Mesenchymal stem cell (in vitro differentiated cells and primary cell): ENCODE data around the gene CFAP58.
"Not testable (repeated sequence)": the region's sequence is repeated elsewhere in the genome, so short reads cannot be mapped to it uniquely, and the experiment has no call there.

Experiments
- DNase-seq: peaks from one replicate; pipeline ENCODE4 v3.0.0-alpha.2; 2013
- H2AFZ ChIP-seq: one replicate; pipeline ENCODE4 v1.6.1; 2013; ENCODE audit warnings: low read depth, mild to moderate bottlenecking, control low read depth, inconsistent platforms, low read length, moderate library complexity
- H2AK5ac ChIP-seq: 2 replicates; pipeline ENCODE4 v1.6.1; 2013; ENCODE audit warnings: low read length, moderate library complexity, mild to moderate bottlenecking, inconsistent platforms; ENCODE audit not compliant: severe bottlenecking
- H2BK120ac ChIP-seq: one replicate; pipeline ENCODE4 v1.6.1; 2013; ENCODE audit warnings: low read depth, mild to moderate bottlenecking, inconsistent platforms, low read length, moderate library complexity
- H2BK12ac ChIP-seq, 2 experiments: one replicate each; pipeline ENCODE4 v1.6.1; 2013; ENCODE audit warnings: inconsistent platforms in 2 of 2, low read length in 2 of 2, mild to moderate bottlenecking in 2 of 2, moderate library complexity in 2 of 2, control low read depth in 1 of 2
- H2BK15ac ChIP-seq: one replicate; pipeline ENCODE4 v1.6.1; 2013; ENCODE audit warnings: mild to moderate bottlenecking, low read depth, inconsistent platforms; ENCODE audit not compliant: poor library complexity, severe bottlenecking
- H2BK5ac ChIP-seq: 2 replicates; pipeline ENCODE4 v1.6.1; 2013; ENCODE audit warnings: low read depth, mild to moderate bottlenecking, low read length, control low read depth, inconsistent platforms; ENCODE audit not compliant: poor library complexity, severe bottlenecking
- H3K14ac ChIP-seq, 2 experiments: one replicate each; pipeline ENCODE4 v1.6.1; 2013; ENCODE audit warnings: inconsistent platforms in 2 of 2, low read length in 2 of 2, control low read depth in 1 of 2, mild to moderate bottlenecking in 1 of 2, moderate library complexity in 1 of 2
- H3K18ac ChIP-seq, 2 experiments: one replicate each; pipeline ENCODE4 v1.6.1; 2013; ENCODE audit warnings: inconsistent platforms in 2 of 2, low read length in 2 of 2, control low read depth in 1 of 2, low read depth in 1 of 2, mild to moderate bottlenecking in 1 of 2
- H3K23ac ChIP-seq, 2 experiments: one replicate each; pipeline ENCODE4 v1.6.1; 2013; ENCODE audit warnings: inconsistent platforms in 2 of 2, low read length in 2 of 2, mild to moderate bottlenecking in 2 of 2, moderate library complexity in 2 of 2, control low read depth in 1 of 2
- H3K27ac ChIP-seq: 2 replicates; pipeline ENCODE4 v1.5.1; 2013; ENCODE audit warnings: mild to moderate bottlenecking, moderate library complexity, low read length, control low read depth, inconsistent platforms; ENCODE audit not compliant: poor library complexity, severe bottlenecking
- H3K27me3 ChIP-seq, 2 experiments: 2 replicates each; pipeline versions ENCODE4 v1.6.1 to v1.7.0; 2013; ENCODE audit warnings: low read length in 2 of 2, mild to moderate bottlenecking in 2 of 2, moderate library complexity in 2 of 2, control low read depth in 1 of 2, inconsistent platforms in 1 of 2; ENCODE audit not compliant: control insufficient read depth in 1 of 2, insufficient read depth in 1 of 2
- H3K36me3 ChIP-seq, 2 experiments: 2 replicates each; pipeline versions ENCODE4 v1.6.1 to v1.7.0; 2013; ENCODE audit warnings: low read length in 2 of 2, control low read depth in 1 of 2, inconsistent platforms in 1 of 2, low read depth in 1 of 2, mild to moderate bottlenecking in 1 of 2; ENCODE audit not compliant: insufficient read depth in 2 of 2, control insufficient read depth in 1 of 2
- H3K4ac ChIP-seq, 2 experiments: one replicate each; pipeline ENCODE4 v1.6.1; 2013; ENCODE audit warnings: inconsistent platforms in 2 of 2, low read length in 2 of 2, mild to moderate bottlenecking in 2 of 2, moderate library complexity in 2 of 2, control low read depth in 1 of 2, low read depth in 1 of 2
- H3K4me1 ChIP-seq: 2 replicates; pipeline ENCODE4 v1.6.1; 2013; ENCODE audit warnings: low read depth, low read length, control low read depth; ENCODE audit not compliant: control insufficient read depth, insufficient read depth
- H3K4me2 ChIP-seq: 2 replicates; pipeline ENCODE4 v1.6.1; 2013; ENCODE audit warnings: low read length, mild to moderate bottlenecking, inconsistent platforms; ENCODE audit not compliant: poor library complexity, severe bottlenecking
- H3K4me3 ChIP-seq, 2 experiments: 2 replicates each; pipeline versions ENCODE4 v1.5.1 to v1.7.0; 2013; ENCODE audit warnings: low read length in 2 of 2, mild to moderate bottlenecking in 2 of 2, control low read depth in 1 of 2, low read depth in 1 of 2; ENCODE audit not compliant: insufficient read depth in 1 of 2
- H3K79me1 ChIP-seq: replicated peaks from 2 replicates; pipeline ENCODE4 v1.6.1; 2013; ENCODE audit warnings: mild to moderate bottlenecking, control low read depth, low read length, inconsistent platforms; ENCODE audit not compliant: poor library complexity, severe bottlenecking
- H3K9ac ChIP-seq: 2 replicates; pipeline ENCODE4 v1.7.0; 2013; ENCODE audit warnings: mild to moderate bottlenecking, low read length, moderate library complexity
- H3K9me3 ChIP-seq: 2 replicates; pipeline ENCODE4 v1.7.0; 2013; ENCODE audit warnings: mild to moderate bottlenecking, low read length; ENCODE audit not compliant: control insufficient read depth
- H4K8ac ChIP-seq: one replicate; pipeline ENCODE4 v1.6.1; 2013; ENCODE audit warnings: inconsistent platforms, mild to moderate bottlenecking, low read length, moderate library complexity
- H4K91ac ChIP-seq: one replicate; pipeline ENCODE4 v1.6.1; 2013; ENCODE audit warnings: mild to moderate bottlenecking, low read length, inconsistent platforms
- WGBS: methylation state at CpG from one replicate; pipeline ENCODE4 v1.1.7; 2013; ENCODE audit warnings: mixed read lengths; 5-methylcytosine and 5-hydroxymethylcytosine counted together

Gene CFAP58

DNA sequence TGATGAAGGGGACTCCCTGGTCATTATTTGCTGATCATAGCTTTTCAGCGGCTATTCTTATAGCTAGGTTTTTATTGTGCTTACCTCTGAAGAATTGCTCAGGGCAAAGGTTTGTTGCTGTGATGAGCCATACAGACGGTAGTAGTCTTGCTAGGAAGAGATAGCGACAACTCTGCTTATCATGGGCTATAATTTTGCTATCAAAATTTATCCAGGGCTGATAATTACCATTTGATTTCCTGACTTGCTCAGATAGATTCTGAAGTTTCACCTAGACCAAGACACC is 103.9 kb downstream of the CFAP58 start:
- H3K4me2 ChIP-seq = no peak overlapping the region
- no peaks in the 10 kb centered on the region for H3K79me1 ChIP-seq
- no peaks in the 10 kb centered on the region for H3K27me3 ChIP-seq
- no peak overlapping the region for H3K14ac ChIP-seq
- no peak overlapping the region for H3K4ac ChIP-seq
- no peak overlapping the region for H3K27ac ChIP-seq
- peak overlapping the region; percentile 44 for H2BK5ac ChIP-seq
- no peaks in the 10 kb centered on the region for H3K36me3 ChIP-seq
- H2BK12ac ChIP-seq = no peak overlapping the region
- H2BK15ac ChIP-seq = no peak overlapping the region
- peaks cover 3% of the 10 kb centered on the region for H3K9me3 ChIP-seq
- DNase-seq = no peak
- H3K18ac ChIP-seq = no peak overlapping the region
- H4K91ac ChIP-seq = no peak overlapping the region
- no peak overlapping the region for H4K8ac ChIP-seq
- H2AK5ac ChIP-seq = no peak overlapping the region
- H3K4me1 ChIP-seq = no peaks in the 10 kb centered on the region
- H2BK120ac ChIP-seq = no peak overlapping the region
- 89% methylated on average over 2 of the region's 3 CpGs for WGBS
- no peak overlapping the region for H3K4me3 ChIP-seq
- H3K23ac ChIP-seq = no peak overlapping the region
- no peak overlapping the region for H3K9ac ChIP-seq
- H2AFZ ChIP-seq = no peak overlapping the region

GRCh38 chr10:104465575-104465974 is 111.9 kb downstream of the CFAP58 start:
- not testable (repeated sequence) for H3K4me2 ChIP-seq, H3K4me1 ChIP-seq, DNase-seq, H3K9ac ChIP-seq, H2BK15ac ChIP-seq, H3K4ac ChIP-seq, H2BK5ac ChIP-seq, H2BK120ac ChIP-seq, H3K79me1 ChIP-seq, H4K8ac ChIP-seq, H3K27ac ChIP-seq, H3K4me3 ChIP-seq, H2AFZ ChIP-seq, H2BK12ac ChIP-seq, H3K18ac ChIP-seq, H2AK5ac ChIP-seq, H4K91ac ChIP-seq, H3K14ac ChIP-seq, H3K23ac ChIP-seq, H3K36me3 ChIP-seq, H3K27me3 ChIP-seq
- peaks cover 23% of the 10 kb centered on the region for H3K9me3 ChIP-seq

DNA sequence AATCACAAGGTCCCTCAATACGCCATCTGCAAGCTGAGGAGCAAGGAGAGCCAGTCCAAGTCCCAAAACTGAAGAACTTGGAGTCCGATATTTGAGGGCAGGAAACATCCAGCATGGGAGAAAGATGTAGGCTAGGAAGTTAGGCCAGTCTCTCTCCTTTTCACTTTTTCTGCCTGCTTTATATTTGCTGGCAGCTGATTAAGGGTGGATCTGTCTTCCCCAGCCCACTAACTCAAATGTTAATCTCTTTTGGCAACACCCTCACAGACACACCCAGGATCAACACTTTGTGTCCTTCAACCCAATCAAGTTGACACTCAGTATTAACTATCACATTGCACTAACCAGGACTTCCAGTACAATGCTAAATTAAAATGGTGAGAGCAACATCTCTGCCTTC is 115.2 kb downstream of the CFAP58 start:
- not testable (repeated sequence) for H4K8ac ChIP-seq

GRCh38 chr10:104472505-104472904 is 118.9 kb downstream of the CFAP58 start:
- H2BK12ac ChIP-seq = no peak overlapping the region
- H3K9me3 ChIP-seq = no peaks in the 10 kb centered on the region
- no peaks in the 10 kb centered on the region for H3K79me1 ChIP-seq
- no peak overlapping the region for H2AFZ ChIP-seq
- H3K14ac ChIP-seq = no peak overlapping the region
- H3K36me3 ChIP-seq = no peaks in the 10 kb centered on the region
- H2AK5ac ChIP-seq = no peak overlapping the region
- H2BK120ac ChIP-seq = no peak overlapping the region
- H3K18ac ChIP-seq = no peak overlapping the region
- H4K91ac ChIP-seq = no peak overlapping the region
- 62% methylated on average over 1 of the region's 1 CpG for WGBS
- no peaks in the 10 kb centered on the region for H3K4me1 ChIP-seq
- no peak for DNase-seq
- H2BK5ac ChIP-seq = no peak overlapping the region
- H3K4me3 ChIP-seq = no peak overlapping the region
- H3K4me2 ChIP-seq = no peak overlapping the region
- no peak overlapping the region for H2BK15ac ChIP-seq
- no peak overlapping the region for H3K9ac ChIP-seq
- no peak overlapping the region for H3K23ac ChIP-seq
- H3K27me3 ChIP-seq = no peaks in the 10 kb centered on the region
- H3K4ac ChIP-seq = no peak overlapping the region
- H3K27ac ChIP-seq = no peak overlapping the region
- no peak overlapping the region for H4K8ac ChIP-seq

More for the DNA sequence above, 115.2 kb downstream of the CFAP58 start:
- not testable (repeated sequence) for H3K4ac ChIP-seq, H2BK15ac ChIP-seq, H3K4me3 ChIP-seq, H2BK12ac ChIP-seq, H3K27me3 ChIP-seq, H2BK5ac ChIP-seq, H2BK120ac ChIP-seq, H3K4me2 ChIP-seq, H3K27ac ChIP-seq, H4K91ac ChIP-seq, H3K9ac ChIP-seq, DNase-seq, H2AK5ac ChIP-seq, H3K18ac ChIP-seq, H2AFZ ChIP-seq, H3K36me3 ChIP-seq, H3K23ac ChIP-seq, H3K4me1 ChIP-seq, H3K79me1 ChIP-seq, H3K14ac ChIP-seq
- peaks cover 13% of the 10 kb centered on the region for H3K9me3 ChIP-seq
- 70% methylated on average over 2 of the region's 2 CpGs for WGBS
